ENCODE results near the gene FBP1.

GRCh38 chr9:94680020-94680419 is 40.7 kb upstream of the FBP1 start:
- TF ChIP-seq CTCF (conservative IDR thresholded peaks at IDR 0.05; ENCODE audit: low read depth, low read length) (no peak), EZH2 (IDR thresholded peaks at IDR 0.05; ENCODE audit: low read length, unreplicated experiment) (no peak)
